DMS53 (cell line): ENCODE data around the gene IMMP2L.

Experiments used
- DNase-seq: peaks from one replicate; lab custom pipeline; 2025; lab: John Stamatoyannopoulos, UW

Gene IMMP2L

DNA sequence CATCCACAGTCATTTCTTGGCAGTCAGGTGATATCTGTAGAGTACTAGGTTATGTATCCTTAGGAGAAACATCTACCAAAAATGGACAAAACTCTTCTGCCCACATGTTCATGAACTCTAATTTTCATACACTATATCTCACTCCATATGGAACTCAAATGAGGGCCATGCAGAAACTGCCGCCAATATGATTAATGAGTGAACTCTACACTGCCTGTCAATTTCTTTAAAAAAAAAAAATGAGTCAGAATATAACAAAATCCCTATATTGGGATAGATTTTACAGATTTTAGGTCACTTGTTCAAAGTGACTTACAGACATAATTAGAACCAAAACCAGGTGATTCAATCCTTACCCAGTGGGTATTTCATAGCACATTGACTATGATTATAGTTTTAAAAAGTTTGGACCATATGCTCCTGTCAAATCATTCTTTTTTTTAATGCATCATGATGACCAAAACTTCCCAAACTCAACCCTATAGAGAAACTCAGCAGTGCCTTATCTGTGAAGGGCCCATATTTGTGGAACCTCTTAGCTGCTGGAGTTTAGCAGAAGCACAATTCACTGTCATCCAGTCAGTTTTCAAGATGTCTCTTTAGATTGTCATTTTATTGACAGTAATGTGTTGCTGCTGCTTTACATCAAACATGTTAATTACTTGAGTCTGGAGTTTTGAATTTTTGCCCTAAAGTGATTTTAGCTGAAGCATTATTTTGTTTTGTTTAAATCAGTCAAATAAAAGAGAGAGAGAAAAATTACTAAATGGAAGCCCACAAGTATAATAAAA lies 460.2 kb downstream of the IMMP2L start:
- DNase-seq: no peak

DNA sequence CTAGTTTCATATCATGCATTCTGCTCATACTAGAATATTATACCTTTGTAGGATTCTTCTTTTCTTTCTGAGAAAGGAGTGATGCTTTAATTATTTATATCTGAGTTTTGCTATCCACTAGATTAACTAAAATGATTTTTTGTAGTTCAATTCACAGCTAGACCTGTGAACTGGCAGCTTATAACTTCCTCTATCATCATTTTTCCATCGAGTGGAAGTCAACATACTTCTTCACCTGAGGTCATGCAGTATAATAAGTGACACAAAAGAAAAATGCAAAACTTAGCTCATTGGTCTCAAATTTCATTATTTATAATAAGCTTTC lies 463.4 kb downstream of the IMMP2L start:
- DNase-seq: no peak

GRCh38 chr7:111098011-111098925 lies 464.0 kb downstream of the IMMP2L start:
- DNase-seq: peak; percentile 81

DNA sequence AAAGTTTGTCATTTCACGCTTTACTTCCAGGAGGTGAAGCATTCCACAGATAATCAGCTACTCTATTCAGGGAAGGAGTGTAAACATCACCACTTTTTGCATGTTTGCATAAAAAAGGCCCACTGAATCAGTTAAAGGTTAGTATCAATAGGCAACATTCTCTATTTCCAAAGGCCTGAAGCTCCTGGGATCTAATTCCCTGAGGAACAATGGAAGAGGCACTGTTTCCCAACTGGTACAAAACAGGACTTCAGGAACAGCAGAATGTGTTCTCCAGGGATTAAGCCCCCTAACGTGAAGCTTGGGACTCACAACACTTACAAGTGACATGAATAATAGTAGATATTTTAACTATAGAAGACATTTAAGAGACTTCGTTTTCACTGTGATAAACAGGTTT lies 465.3 kb downstream of the IMMP2L start:
- DNase-seq: no peak

DNA sequence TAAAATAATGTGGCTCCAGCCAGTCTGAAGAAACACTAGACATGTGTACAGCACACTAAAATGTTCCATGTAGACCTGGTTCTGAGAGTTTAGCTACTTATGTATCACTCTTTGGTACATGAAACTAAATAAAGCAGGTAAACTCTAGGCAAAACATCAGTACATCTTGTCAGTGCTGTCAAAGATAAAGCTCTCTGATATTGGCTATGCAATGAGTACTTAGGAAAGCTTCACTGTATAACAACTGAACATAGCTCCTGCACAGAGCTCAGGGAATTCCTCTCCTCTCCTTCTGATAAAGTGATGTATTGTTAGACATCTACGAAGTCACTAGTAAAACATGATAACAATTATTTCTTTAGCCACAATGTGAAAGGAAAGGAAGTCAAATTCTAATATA lies 467.9 kb downstream of the IMMP2L start:
- DNase-seq: no peak

DNA sequence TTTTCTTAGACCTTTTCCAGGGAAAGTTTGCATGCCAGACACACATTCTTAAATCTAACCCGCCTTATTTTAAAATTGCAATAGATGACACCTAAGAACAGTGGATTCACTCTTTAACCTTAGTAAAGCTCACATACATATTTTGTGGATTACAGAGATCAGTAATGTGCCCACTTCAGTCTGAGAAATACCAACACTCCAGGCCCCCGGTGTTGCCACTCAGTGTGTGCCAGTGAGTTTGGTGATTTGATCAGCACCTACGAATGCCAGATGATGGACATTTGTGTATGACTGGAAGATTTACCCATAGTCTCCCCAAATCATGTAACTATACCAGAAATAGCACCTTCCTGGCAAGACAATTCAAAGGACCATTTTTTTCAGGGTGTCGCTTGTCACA lies 468.8 kb downstream of the IMMP2L start:
- DNase-seq: no peak

GRCh38 chr7:111092406-111093236 lies 469.7 kb downstream of the IMMP2L start:
- no peak for DNase-seq

DNA sequence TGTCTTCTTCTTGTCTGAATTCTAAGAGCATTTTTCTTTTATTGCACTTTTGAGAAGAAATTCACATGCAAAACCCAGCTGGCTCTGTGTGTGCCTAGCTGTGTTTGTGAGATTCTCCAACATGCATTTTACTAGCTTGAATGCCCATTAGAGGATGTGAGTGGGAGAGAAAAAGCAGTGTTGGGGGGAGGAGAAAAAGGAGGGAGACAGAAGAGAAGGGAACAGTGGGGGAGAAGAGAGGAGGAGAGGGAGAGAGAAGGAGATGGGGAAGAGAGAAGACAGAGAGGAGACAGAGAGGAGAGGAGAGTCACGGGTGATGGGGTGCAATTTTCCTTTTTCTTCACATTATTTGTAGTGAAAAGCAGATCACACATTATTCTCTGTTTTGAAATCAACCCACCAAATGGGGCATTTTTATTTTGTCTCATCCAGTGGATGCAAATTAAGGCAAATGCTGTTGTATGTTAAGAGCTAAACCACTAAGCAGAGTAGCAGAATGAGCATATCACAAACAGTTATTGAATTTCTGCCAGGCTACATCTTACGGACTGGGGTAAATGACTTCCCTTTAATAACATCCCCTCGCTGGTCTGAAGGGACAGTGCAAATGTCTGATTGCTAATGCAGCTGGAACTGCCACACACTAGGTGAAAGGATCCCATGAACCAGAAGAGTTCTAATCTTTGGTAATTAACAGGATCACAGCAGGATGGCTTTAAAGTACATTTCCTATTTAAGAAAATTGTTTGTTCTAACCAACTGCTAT lies 470.5 kb downstream of the IMMP2L start:
- DNase-seq: no peak

- no peak for DNase-seq
Observed at GRCh38 chr7:111090846-111091245, 471.4 kb downstream of the IMMP2L start, which contains the start of gene LRRN3. LRRN3 (plus strand) TSS chr7:111091127; CDS start chr7:111122773, 31,646 bp downstream.

GRCh38 chr7:111089822-111090426 lies 472.4 kb downstream of the IMMP2L start:
- peak; percentile 84 for DNase-seq

DNA sequence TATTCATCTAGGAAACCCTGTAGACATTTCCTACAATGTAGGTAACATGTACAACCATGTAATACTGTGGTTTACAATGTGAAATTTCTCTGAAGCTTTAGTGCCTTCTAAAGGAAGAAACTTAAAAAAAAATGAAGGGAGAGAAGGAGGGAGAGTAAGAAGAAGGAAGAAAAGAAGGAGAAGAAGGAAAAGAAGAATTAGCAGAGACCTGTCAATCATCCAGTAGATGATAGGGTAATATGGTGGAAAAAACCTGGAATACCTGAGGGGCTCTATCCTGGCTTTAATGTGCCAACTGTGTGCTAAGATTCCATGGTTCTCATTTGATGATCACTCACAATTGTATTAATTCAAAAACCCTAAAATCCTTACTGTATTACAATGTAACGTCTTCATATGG lies 474.0 kb downstream of the IMMP2L start:
- DNase-seq: no peak

DNA sequence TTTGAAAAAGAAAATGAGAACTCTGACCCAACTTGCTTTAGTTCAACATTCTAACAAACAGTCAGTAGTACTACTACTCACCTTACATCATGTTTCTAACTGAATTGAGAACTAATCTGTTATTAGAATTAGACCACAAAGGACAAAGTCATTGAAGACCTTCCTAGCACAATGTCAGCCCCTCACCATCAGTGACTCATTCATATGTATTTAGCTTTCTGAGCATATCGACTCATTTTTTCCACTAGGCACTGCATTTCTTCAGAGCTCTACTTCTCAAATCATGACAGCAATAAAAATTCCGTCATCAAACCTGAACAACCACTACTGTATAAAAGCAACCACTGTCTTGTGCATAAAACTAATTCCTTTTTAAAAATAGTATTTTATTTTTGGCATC lies 475.8 kb downstream of the IMMP2L start:
- DNase-seq: no peak

- no peak for DNase-seq
Observed at GRCh38 chr7:111085356-111085755, 476.9 kb downstream of the IMMP2L start.

- DNase-seq: peak; percentile 13
Observed at GRCh38 chr7:111083413-111083812, 478.9 kb downstream of the IMMP2L start.

GRCh38 chr7:111082351-111082750 lies 479.9 kb downstream of the IMMP2L start:
- DNase-seq: no peak

DNA sequence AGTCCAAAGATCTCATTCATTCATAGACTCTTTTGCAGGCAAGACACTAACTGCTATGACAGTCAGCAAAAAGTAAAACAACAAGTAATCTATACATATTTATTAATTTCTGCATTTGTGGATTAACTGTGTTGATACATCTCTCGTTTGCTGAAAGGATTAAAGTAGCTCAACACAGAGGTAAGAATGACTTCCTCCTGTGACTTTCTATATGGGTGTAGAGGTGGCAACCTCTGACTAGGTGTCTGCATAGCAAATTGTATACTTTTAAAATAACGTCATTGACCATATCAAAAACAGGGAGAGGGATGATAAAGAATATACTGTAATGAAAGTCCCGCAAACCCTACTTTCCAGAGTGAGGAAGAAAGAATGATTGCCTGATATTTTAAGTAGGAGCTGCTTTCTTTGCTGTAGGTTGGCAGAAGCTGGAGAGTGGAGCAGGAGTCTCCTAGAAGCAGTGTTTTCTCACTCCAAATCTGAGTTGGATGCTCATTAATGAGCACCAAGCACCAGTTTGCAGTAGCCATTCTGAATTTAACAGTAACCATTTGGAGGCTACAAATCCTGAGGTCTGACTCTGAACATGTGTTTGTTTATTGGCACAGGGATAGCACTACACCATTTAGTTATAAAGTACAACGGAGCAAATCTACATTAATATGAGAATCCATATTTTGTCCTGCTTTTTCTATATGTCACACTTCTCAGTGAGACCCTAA lies 480.6 kb downstream of the IMMP2L start:
- DNase-seq: no peak

DNA sequence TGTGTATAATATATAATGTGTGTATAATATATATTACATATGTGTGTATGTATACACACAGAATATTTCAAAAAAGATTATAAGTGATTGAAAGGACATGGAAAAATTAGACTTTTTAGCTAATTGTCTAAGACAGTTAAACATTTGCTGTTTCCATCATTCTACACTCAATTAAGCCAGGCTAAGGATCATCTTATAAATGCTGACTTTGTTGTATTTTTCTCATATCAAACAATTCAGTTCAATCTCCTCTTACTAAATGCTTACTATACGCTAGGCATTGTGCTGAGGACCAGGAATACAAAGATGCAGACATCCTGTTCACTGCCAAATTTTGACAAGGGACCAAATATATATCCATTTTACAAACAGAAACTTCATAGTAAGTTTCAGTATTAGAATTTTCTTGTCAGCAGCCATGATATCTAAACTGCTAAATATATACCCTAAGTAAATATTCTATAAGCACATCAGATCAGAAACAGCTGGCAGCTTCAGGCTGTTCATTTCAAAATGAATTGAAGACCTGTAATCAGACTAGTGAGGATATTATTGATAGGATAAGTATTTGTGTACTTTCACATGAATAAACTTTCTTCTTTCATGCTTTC lies 481.7 kb downstream of the IMMP2L start:
- no peak for DNase-seq

DNA sequence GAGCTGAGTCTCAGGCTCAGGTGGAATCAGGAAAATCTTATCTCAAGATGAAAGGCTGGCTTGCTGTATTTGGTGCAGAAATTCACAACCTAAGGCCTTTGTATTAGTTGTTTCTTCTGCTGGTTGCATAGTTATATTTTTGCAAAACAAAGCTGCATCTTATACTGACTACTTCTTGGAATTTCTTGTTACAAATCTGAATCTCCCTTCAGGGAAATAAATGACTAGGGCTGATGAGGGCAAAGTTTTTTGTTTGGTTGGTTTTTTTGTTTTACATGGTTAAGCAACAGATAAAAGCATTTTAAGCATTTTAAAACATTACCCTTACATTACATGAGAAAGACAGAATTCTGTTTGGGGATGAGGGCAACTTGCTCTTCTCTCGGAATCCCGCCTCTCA lies 485.3 kb downstream of the IMMP2L start:
- DNase-seq: no peak

GRCh38 chr7:111076205-111076604 lies 486.1 kb downstream of the IMMP2L start:
- no peak for DNase-seq

- DNase-seq: no peak
Observed at GRCh38 chr7:111075498-111075897, 486.8 kb downstream of the IMMP2L start.
